A549 treated with AZD9567 at 1 μM for 4 hours (cell line): ENCODE results near the gene TTC9B. TPM values are rescaled to one million over a fixed set of nuclear protein-coding genes. Genes with fewer than 3 reads are reported as not detected.

ENCODE experiments used
- total RNA-seq: library from RNA; stranded (reverse); fragments of 200-300 nt; extraction: Qiagen RNA extraction; gene quantifications from 5 replicates; pipeline ENCODE4 v1.2.3, GENCODE V29; 2022; ENCODE audit not compliant: insufficient read depth

Gene TTC9B
- 0.37 to 0.94 TPM (median 0.56 TPM) in 4 of 5 replicates, not detected in the other for total RNA-seq

DNA sequence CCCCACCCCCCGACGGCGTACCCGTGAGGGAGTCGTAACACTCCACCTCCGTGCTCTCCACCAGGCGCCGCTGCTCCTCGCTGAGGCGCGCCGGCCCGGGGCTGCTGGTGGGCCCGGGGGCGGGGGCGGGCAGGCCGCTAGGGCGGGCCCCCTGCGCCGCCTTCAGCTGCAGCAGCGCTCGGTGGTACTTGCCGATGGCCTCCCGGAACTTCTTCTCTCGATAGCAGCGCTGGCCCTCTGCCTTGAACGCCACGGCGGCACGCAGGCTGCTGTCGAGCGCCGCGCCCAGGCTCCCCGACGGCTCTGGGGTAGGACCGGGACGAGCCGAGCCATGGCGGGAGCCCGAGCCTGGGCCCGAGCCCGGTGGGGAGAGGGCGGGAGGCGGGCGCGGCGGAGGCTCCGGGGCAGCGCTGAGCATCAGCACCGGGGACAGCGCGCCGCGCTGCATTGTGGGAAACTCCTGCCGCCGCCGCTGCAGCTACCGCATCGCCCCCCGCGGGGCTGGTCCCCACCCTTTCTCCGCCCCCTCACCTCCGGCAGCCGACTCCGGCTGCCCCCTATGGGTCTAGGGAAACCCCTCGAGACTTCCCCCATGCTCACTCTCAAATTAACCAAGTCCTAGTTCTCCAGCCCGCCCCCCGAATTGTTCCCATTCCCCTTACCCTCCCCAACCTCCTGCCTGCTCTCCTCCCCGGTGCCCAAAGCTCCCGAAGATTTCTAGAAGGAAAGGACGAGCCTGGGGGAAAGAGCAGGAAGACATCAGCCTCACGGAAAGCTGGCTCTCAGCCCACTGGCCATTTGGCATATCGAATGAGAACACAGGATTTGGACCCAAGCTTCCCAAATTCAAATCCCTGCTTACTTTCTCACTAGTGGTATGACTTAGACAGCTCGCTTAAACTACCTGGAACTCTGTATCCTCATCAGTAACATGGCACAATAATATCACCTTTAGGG, at the start of gene TTC9B:
TTC9B (minus strand) TSS at position 451 of the 957 bp plus-strand sequence; CDS start at position 448, 3 bp downstream.

DNA sequence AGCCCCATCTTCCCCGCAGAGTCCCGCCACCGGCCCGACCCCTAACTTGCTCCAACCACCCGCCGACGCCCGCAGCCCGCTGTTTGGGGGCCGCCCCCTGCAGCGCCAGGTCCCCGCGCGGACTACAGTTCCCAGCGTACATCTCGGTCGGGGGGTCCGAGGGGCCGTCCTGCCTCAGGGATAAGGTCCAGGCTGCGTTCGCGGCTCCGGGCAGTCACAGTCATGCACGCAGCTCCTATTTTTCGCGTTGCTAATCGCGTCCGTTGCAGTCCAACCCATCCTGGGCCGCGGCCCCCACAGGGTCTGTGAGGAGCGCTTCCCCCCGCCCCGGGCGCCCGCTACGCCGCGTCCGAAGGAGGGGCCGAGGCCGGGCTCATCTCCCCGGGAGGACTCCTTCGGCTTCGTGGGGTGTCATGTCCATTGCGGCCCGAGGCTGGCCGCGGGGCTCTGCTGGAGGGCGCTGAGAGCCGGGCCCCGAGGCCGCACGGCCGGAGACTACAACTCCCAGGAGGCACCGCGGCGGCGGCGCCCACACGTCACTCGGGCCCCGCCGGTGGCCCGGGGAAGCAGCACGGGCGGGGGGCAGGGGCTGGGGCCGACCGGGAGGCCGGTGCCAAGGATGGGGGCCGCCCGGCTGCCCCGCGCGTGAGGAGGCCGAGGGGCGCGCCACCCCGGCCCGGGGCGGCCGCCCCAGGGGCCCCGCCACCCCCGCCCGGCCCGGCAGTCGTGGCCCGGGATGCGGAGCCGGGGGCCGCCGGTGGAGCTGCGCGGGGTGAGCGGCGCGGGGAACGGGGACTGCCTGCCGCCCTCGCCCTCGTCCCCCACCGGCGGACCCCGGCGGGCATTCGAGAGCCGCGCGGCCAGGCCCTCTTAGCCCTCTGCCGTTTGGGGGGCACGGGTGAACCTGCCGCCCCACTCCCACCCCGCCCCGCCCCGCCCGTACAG, 27.0 kb downstream of the TTC9B start, which contains the start of gene MAP3K10:
MAP3K10 (plus strand) TSS at position 536 of the 945 bp plus-strand sequence. CDS start 606 bp downstream, outside the sequence.

Other genes starting within 250 kb of the TTC9B start
- 252 to 298 TPM (median 272 TPM) in 5 replicates for gene PSMC4, start 247.2 kb downstream of the TTC9B start, total RNA-seq
- 1.4 to 2.2 TPM (median 1.6 TPM) in 5 replicates for gene ZNF546, start 221.3 kb downstream of the TTC9B start, total RNA-seq
- 2.6 to 6.4 TPM (median 4.8 TPM) in 5 replicates for gene ZNF780B, start 162.2 kb downstream of the TTC9B start, total RNA-seq
- 26.1 to 36.4 TPM (median 29.9 TPM) in 5 replicates for gene ZNF780A, start 127.4 kb downstream of the TTC9B start, total RNA-seq
- 5.7 to 13.7 TPM (median 12.8 TPM) in 5 replicates for gene MAP3K10, start 27.0 kb downstream of the TTC9B start, total RNA-seq
- 0.11 to 0.31 TPM (median 0.22 TPM) in 4 of 5 replicates, not detected in the other for gene CCNP, start 8.3 kb upstream of the TTC9B start, total RNA-seq
- 124 to 171 TPM (median 166 TPM) in 5 replicates for gene AKT2, start 67.0 kb upstream of the TTC9B start, total RNA-seq
- gene C19orf47, start 130.0 kb upstream of the TTC9B start, total RNA-seq, result 32.0 to 59.7 TPM (median 33.8 TPM) in 5 replicates
- gene PLD3, start 130.3 kb upstream of the TTC9B start, total RNA-seq, result 263 to 323 TPM (median 272 TPM) in 5 replicates
- 0.27 to 0.35 TPM (median 0.31 TPM) in 4 of 5 replicates, not detected in the other for gene HIPK4, start 171.8 kb upstream of the TTC9B start, total RNA-seq
- 1.4 to 1.6 TPM (median 1.5 TPM) in 5 replicates for gene PRX, start 195.0 kb upstream of the TTC9B start, total RNA-seq
- gene SERTAD1, start 207.6 kb upstream of the TTC9B start, total RNA-seq, result 24.0 to 53.9 TPM (median 42.9 TPM) in 5 replicates
- gene SERTAD3, start 226.0 kb upstream of the TTC9B start, total RNA-seq, result 25.6 to 45.7 TPM (median 37.6 TPM) in 5 replicates
- gene BLVRB, start 247.4 kb upstream of the TTC9B start, total RNA-seq, result 240 to 363 TPM (median 318 TPM) in 5 replicates
- gene SPTBN4, start 248.6 kb upstream of the TTC9B start, total RNA-seq, result 0.32 to 0.72 TPM (median 0.52 TPM) in 5 replicates